Fibroblast of lung (primary cell): Measurements from ENCODE around the gene STIL. TPM values are rescaled to one million over a fixed set of nuclear protein-coding genes. Genes with fewer than 3 reads are reported as not detected.

Experiments used
- DNase-seq, 2 donors: peaks; one replicate each; pipeline versions ENCODE4 v3.0.0 to v3.0.0-alpha.2; 2010; ENCODE audit warnings: low read depth in 2 of 2
- H2AFZ ChIP-seq: 2 replicates; pipeline ENCODE4 v1.5.1; 2012; ENCODE audit warnings: low read length, control low read depth, inconsistent platforms
- H3K27ac ChIP-seq: 2 replicates; pipeline ENCODE4 v1.5.1; 2011; ENCODE audit warnings: low read length, control low read depth; ENCODE audit not compliant: insufficient read depth
- H3K27me3 ChIP-seq: 2 replicates; pipeline ENCODE4 v1.5.1; 2011; ENCODE audit warnings: mild to moderate bottlenecking, low read length; ENCODE audit not compliant: control insufficient read depth, insufficient read depth
- H3K36me3 ChIP-seq: 2 replicates; pipeline ENCODE4 v1.5.1; 2011; ENCODE audit warnings: low read length; ENCODE audit not compliant: control insufficient read depth, insufficient read depth
- H3K4me1 ChIP-seq: 2 replicates; pipeline ENCODE4 v1.5.1; 2011; ENCODE audit warnings: low read length; ENCODE audit not compliant: control insufficient read depth, insufficient read depth; ENCODE audit errors: extremely low read depth
- H3K4me2 ChIP-seq: 2 replicates; pipeline ENCODE4 v1.5.1; 2011; ENCODE audit warnings: low read length, control low read depth; ENCODE audit not compliant: insufficient read depth; ENCODE audit errors: extremely low read depth
- H3K4me3 ChIP-seq, 4 experiments: fragments of 200-600 bp in 1 of 4; sonication (generic) in 1 of 4; replicated peaks in 1 of 4; 2 replicates each; pipeline ENCODE4 v1.5.1; 2011 to 2016; ENCODE audit warnings: low read length in 4 of 4, low read depth in 3 of 4, mild to moderate bottlenecking in 3 of 4, control low read depth in 2 of 4, inconsistent platforms in 1 of 4, mixed read lengths in 1 of 4; ENCODE audit not compliant: insufficient read depth in 1 of 4; ENCODE audit errors: control extremely low read depth in 1 of 4
- H3K79me2 ChIP-seq: 2 replicates; pipeline ENCODE4 v1.5.1; 2012; ENCODE audit warnings: mild to moderate bottlenecking, low read length, inconsistent platforms; ENCODE audit not compliant: control insufficient read depth, insufficient read depth
- H3K9ac ChIP-seq: 2 replicates; pipeline ENCODE4 v1.5.1; 2011; ENCODE audit warnings: mild to moderate bottlenecking, low read length, control low read depth; ENCODE audit not compliant: insufficient read depth
- H3K9me3 ChIP-seq: 2 replicates; pipeline ENCODE4 v1.5.1; 2012; ENCODE audit warnings: low read depth, low read length; ENCODE audit not compliant: control insufficient read depth, insufficient read depth
- H4K20me1 ChIP-seq: 2 replicates; pipeline ENCODE4 v1.5.1; 2011; ENCODE audit warnings: low read length; ENCODE audit not compliant: control insufficient read depth, insufficient read depth; ENCODE audit errors: extremely low read depth
- CTCF ChIP-seq, 2 donors: IDR thresholded peaks in 1 of 2; conservative IDR thresholded peaks in 1 of 2; 1 replicate in 1 of 2; 2 replicates in 1 of 2; pipeline ENCODE4 v1.5.1; 2011 to 2012; ENCODE audit warnings: low read length in 2 of 2, control low read depth in 1 of 2, inconsistent platforms in 1 of 2, low read depth in 1 of 2, mild to moderate bottlenecking in 1 of 2
- EZH2 ChIP-seq: IDR thresholded peaks from 2 replicates; pipeline ENCODE4 v1.5.1; 2012; ENCODE audit warnings: low read length, control low read depth, mild to moderate bottlenecking; ENCODE audit errors: missing control alignments
- polyA plus RNA-seq, 2 donors: library from polyadenylated mRNA; depleted of rRNA in 1 of 2; stranded (reverse) in 1 of 2; unstranded in 1 of 2; fragments of >200 nt; gene quantifications; 2 replicates each; pipeline ENCODE4 v1.2.1, GENCODE V29; 2011 to 2012; ENCODE audit warnings: missing spikeins in 1 of 2
- total RNA-seq: library from RNA; depleted of rRNA; stranded (reverse); fragments of >200 nt; gene quantifications from 2 replicates; pipeline ENCODE4 v1.2.1, GENCODE V29; 2014

The STIL gene
- total and polyA plus RNA-seq, 2 donors (not counting 1 experiment from before 2014, with no cell fraction given), result 5.8 to 6.2 TPM

GRCh38 chr1:47201179-47201578 is 112.8 kb downstream of the STIL start:
- no peak overlapping the region for H3K4me3 ChIP-seq
- no peaks in the 10 kb centered on the region for H3K9me3 ChIP-seq
- peaks cover 4% of the 10 kb centered on the region for H3K27me3 ChIP-seq
- H3K36me3 ChIP-seq, result no peaks in the 10 kb centered on the region
- H3K9ac ChIP-seq, result no peak overlapping the region
- DNase-seq, result peak in 1 of 2 donors; percentile 43
- H4K20me1 ChIP-seq, result no peaks in the 10 kb centered on the region
- H2AFZ ChIP-seq, result no peak overlapping the region
- no peaks in the 10 kb centered on the region for H3K79me2 ChIP-seq
- no peak for TF ChIP-seq EZH2
- TF ChIP-seq CTCF (conservative IDR thresholded peaks at IDR 0.05 in 1 of 2, IDR thresholded peaks at IDR 0.05 in 1 of 2; ENCODE audit: low read depth in 1 of 2, low read length in 2 of 2), result no peak
- no peak overlapping the region for H3K4me2 ChIP-seq
- H3K4me1 ChIP-seq, result no peaks in the 10 kb centered on the region
- no peak overlapping the region for H3K27ac ChIP-seq

Other genes with a start within 250 kb of the STIL start
- gene CYP4Z1, start 246.9 kb downstream of the STIL start, total RNA-seq, result not detected in 2 replicates
- not detected in 2 replicates for gene CYP4Z1, start 246.9 kb downstream of the STIL start, polyA plus RNA-seq
- gene CYP4A22, start 176.7 kb downstream of the STIL start, total RNA-seq, result not detected in 2 replicates
- gene CYP4A22, start 176.7 kb downstream of the STIL start, polyA plus RNA-seq, result not detected in 2 replicates
- gene PDZK1IP1, start 124.1 kb downstream of the STIL start, total RNA-seq, result not detected in 2 replicates
- gene PDZK1IP1, start 124.1 kb downstream of the STIL start, polyA plus RNA-seq, result not detected in 2 replicates
- gene TAL1, start 81.9 kb downstream of the STIL start, total RNA-seq, result under 0.01 TPM in 1 of 2 replicates, not detected in the other
- 0.01 TPM in 1 of 2 replicates, not detected in the other for gene TAL1, start 81.9 kb downstream of the STIL start, polyA plus RNA-seq
- gene CMPK1, start 19.6 kb upstream of the STIL start, total RNA-seq, result 65.1 and 66.8 TPM in 2 replicates
- 63.7 and 87.4 TPM in 2 replicates for gene CMPK1, start 19.6 kb upstream of the STIL start, polyA plus RNA-seq
- gene FOXE3, start 102.1 kb upstream of the STIL start, total RNA-seq, result not detected in 2 replicates
- 0.03 TPM in 1 of 2 replicates, not detected in the other for gene FOXE3, start 102.1 kb upstream of the STIL start, polyA plus RNA-seq
- gene FOXD2, start 123.9 kb upstream of the STIL start, total RNA-seq, result 0.51 and 0.83 TPM in 2 replicates
- 0.08 and 0.19 TPM in 2 replicates for gene FOXD2, start 123.9 kb upstream of the STIL start, polyA plus RNA-seq